KMS-11 (cell line): ENCODE measurements around the gene CDK15.

Experiments used
- H2AFZ ChIP-seq: fragments of 200-600 bp; sonication (generic); 2 replicates; pipeline ENCODE4 v1.6.1; 2016; ENCODE audit warnings: antibody characterized with exemption, mixed run types, low read depth
- H3K27ac ChIP-seq: fragments of 200-600 bp; sonication (generic); 2 replicates; pipeline ENCODE4 v1.6.1; 2016; ENCODE audit warnings: mild to moderate bottlenecking, mixed run types
- H3K27me3 ChIP-seq: fragments of 200-600 bp; sonication (generic); 2 replicates; pipeline ENCODE4 v1.6.1; 2017; ENCODE audit warnings: mild to moderate bottlenecking, low read depth, mixed run types, moderate library complexity; ENCODE audit not compliant: insufficient read depth
- H3K36me3 ChIP-seq: fragments of 200-600 bp; sonication (generic); 2 replicates; pipeline ENCODE4 v1.6.1; 2017; ENCODE audit warnings: mild to moderate bottlenecking, mixed run types; ENCODE audit not compliant: insufficient read depth
- H3K4me1 ChIP-seq: fragments of 200-600 bp; sonication (generic); 2 replicates; pipeline ENCODE4 v1.6.1; 2016; ENCODE audit warnings: mild to moderate bottlenecking, low read depth, mixed run types; ENCODE audit not compliant: poor library complexity, severe bottlenecking
- H3K4me2 ChIP-seq: fragments of 200-600 bp; sonication (generic); 2 replicates; pipeline ENCODE4 v1.7.0; 2016; ENCODE audit warnings: mild to moderate bottlenecking, mixed run types
- H3K4me3 ChIP-seq: fragments of 200-600 bp; sonication (generic); IDR thresholded peaks from 2 replicates; pipeline ENCODE4 v1.6.1; 2017; ENCODE audit warnings: low read depth, low read length, mixed read lengths; ENCODE audit not compliant: insufficient read depth
- H3K79me2 ChIP-seq: fragments of 200-600 bp; sonication (generic); 2 replicates; pipeline ENCODE4 v1.6.1; 2016; ENCODE audit warnings: low read depth, mixed run types; ENCODE audit not compliant: insufficient read depth
- H3K9ac ChIP-seq: fragments of 200-600 bp; sonication (generic); 2 replicates; pipeline ENCODE4 v1.6.1; 2016; ENCODE audit warnings: mild to moderate bottlenecking, mixed run types
- H4K20me1 ChIP-seq: fragments of 200-600 bp; sonication (generic); 2 replicates; pipeline ENCODE4 v1.6.1; 2016; ENCODE audit warnings: mild to moderate bottlenecking, mixed run types; ENCODE audit not compliant: insufficient read depth
- TF ChIP-seq, protein P1 (sequence below): fragments of 200-600 bp; sonication (generic); conservative IDR thresholded peaks from 2 replicates; pipeline ENCODE4 v1.6.1; 2017; ENCODE audit warnings: low read depth, mild to moderate bottlenecking, antibody characterized with exemption, low read length, moderate library complexity, mixed read lengths

Gene CDK15

DNA sequence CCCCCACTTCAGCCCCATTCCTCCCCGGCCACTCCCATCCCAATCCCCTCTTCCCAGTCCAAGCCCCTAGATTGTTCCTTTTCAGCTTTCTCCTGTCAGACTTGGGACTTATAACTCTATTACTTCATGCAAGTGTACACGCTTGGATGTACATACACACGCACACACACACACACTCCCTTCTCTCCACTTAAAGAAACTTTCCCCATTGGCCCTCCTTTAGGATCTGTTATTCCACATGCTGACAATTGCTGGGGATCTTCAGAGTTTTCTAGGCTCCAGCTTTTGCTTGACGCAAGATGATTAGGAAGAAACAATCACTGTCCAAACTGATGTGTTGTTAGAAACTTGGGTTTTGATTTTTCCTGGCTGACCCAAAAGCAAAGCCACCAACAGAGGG lies 75.4 kb downstream of the CDK15 start:
- H3K4me3 ChIP-seq, result no peak overlapping the region
- no peaks in the 10 kb centered on the region for H3K79me2 ChIP-seq
- H3K27me3 ChIP-seq, result no peaks in the 10 kb centered on the region
- no peak overlapping the region for H3K9ac ChIP-seq
- H3K27ac ChIP-seq, result no peak overlapping the region
- no peak overlapping the region for H2AFZ ChIP-seq
- TF ChIP-seq, protein P1, sequence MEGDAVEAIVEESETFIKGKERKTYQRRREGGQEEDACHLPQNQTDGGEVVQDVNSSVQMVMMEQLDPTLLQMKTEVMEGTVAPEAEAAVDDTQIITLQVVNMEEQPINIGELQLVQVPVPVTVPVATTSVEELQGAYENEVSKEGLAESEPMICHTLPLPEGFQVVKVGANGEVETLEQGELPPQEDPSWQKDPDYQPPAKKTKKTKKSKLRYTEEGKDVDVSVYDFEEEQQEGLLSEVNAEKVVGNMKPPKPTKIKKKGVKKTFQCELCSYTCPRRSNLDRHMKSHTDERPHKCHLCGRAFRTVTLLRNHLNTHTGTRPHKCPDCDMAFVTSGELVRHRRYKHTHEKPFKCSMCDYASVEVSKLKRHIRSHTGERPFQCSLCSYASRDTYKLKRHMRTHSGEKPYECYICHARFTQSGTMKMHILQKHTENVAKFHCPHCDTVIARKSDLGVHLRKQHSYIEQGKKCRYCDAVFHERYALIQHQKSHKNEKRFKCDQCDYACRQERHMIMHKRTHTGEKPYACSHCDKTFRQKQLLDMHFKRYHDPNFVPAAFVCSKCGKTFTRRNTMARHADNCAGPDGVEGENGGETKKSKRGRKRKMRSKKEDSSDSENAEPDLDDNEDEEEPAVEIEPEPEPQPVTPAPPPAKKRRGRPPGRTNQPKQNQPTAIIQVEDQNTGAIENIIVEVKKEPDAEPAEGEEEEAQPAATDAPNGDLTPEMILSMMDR, result no peak
- H3K36me3 ChIP-seq, result no peaks in the 10 kb centered on the region
- no peaks in the 10 kb centered on the region for H3K4me1 ChIP-seq
- no peaks in the 10 kb centered on the region for H4K20me1 ChIP-seq
- H3K4me2 ChIP-seq, result no peak overlapping the region

DNA sequence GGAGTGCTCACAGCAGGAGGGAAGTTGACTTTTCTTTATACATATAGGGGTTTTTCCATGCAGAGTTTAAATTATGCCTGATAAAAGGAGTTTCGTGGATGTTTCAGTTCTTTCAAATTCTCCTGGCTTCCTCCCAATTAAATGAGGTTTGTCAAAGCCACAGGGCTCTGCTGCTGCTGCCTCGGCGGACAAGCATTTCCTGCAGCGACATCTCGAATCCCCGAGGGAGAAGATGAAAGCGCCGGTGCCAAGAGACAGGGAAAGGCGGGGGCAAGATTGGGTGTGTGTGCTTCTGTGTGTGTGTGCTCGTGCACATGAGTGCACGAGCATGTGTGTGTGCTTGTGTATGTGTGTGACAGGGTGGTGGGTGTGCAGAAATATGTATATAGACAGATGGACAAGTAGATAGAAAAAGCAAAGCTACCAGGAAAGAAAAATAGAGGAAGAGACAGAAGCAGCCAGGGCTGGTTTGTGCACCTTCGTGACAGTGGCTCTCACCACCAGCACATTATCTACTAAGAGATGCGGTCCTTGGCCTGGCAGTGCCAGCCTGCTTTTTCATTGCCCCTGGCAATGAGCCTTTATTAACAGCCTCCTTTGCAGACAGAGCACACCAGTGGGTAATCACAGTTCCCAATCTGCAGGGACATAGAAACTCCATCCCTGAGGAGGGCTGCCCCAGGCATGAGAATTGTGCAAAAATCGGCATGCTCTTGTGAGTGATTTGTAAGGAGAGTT lies 76.2 kb downstream of the CDK15 start:
- Histone ChIP-seq H4K20me1 (no peaks in the 10 kb centered on the region), H3K4me3 (no peak overlapping the region), H3K4me2 (no peak overlapping the region), H3K4me1 (no peaks in the 10 kb centered on the region), H3K36me3 (no peaks in the 10 kb centered on the region), H3K79me2 (no peaks in the 10 kb centered on the region), H3K27me3 (no peaks in the 10 kb centered on the region), H2AFZ (no peak overlapping the region), H3K9ac (no peak overlapping the region), H3K27ac (no peak overlapping the region)
- TF ChIP-seq, protein P1, result no peak

DNA sequence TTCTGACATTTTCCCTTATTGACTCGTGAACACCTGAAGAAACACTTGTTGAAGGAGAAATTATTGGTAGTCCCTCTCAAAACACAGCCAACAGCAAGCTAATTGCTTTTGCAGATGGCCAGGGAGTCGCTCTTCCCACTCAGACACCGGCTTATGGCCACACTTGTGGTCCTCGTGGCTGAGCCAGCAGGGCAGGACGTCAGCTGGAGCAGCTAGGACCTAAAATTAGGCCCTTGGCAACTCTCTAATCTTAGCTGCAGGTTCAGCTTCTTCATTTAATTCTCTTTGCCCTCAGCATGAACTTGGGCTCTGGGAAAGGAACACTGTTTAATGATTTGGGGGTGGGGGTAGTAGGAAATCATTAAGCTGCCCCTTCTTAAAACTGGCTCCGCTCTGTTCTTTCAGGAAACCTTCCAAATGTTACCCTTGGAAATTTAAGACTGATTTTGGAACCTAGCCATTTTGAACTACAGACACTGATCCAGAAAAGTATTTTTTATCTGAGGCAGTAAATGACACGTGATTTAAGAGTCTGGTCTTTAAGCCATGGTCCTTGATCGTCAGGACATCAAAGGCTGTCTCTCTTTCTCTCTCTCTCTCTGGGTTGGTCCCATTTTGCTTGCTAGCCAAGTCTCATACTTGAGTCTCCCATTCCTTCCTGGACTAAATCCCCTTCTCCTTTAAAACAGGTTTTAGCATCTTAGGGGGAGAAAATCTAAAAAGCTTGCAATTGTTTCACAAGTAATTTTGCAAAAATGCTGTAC lies 77.5 kb downstream of the CDK15 start:
- TF ChIP-seq, protein P1, result no peak
- Histone ChIP-seq H2AFZ (no peak overlapping the region; the same call in 1 of the 2 replicates), H3K4me1 (no peaks in the 10 kb centered on the region), H3K4me3 (no peak overlapping the region), H3K79me2 (no peaks in the 10 kb centered on the region), H3K27me3 (no peaks in the 10 kb centered on the region), H3K36me3 (no peaks in the 10 kb centered on the region), H3K27ac (no peak overlapping the region), H3K9ac (no peak overlapping the region), H4K20me1 (no peaks in the 10 kb centered on the region), H3K4me2 (no peak overlapping the region)

GRCh38 chr2:201886504-201886903 lies 80.2 kb downstream of the CDK15 start:
- no peaks in the 10 kb centered on the region for H3K79me2 ChIP-seq
- TF ChIP-seq, protein P1, result no peak
- no peaks in the 10 kb centered on the region for H3K36me3 ChIP-seq
- H3K9ac ChIP-seq, result no peak overlapping the region
- H3K27me3 ChIP-seq, result no peaks in the 10 kb centered on the region
- no peaks in the 10 kb centered on the region for H3K4me1 ChIP-seq
- H2AFZ ChIP-seq, result no peak overlapping the region
- no peak overlapping the region for H3K4me2 ChIP-seq
- no peak overlapping the region for H3K27ac ChIP-seq
- H4K20me1 ChIP-seq, result no peaks in the 10 kb centered on the region
- H3K4me3 ChIP-seq, result no peak overlapping the region
